Keratinocyte (primary cell): Measurements from ENCODE around the gene FAF1. TPM values are rescaled to one million over a fixed set of nuclear protein-coding genes. Genes with fewer than 3 reads are reported as not detected.

Experiments
- DNase-seq: peaks from one replicate; pipeline ENCODE4 v3.0.0-alpha.2; 2011; ENCODE audit warnings: low read depth, missing footprints, low spot score
- FAIRE-seq: peaks from 2 replicates; lab custom pipeline; 2011; peaks lifted over from hg19 to GRCh38; lab: Jason Lieb, UNC
- H2AFZ ChIP-seq: 2 replicates; pipeline ENCODE4 v1.6.0; 2012; ENCODE audit warnings: low read length, control low read depth, inconsistent platforms; ENCODE audit not compliant: control insufficient read depth
- H3K27ac ChIP-seq: 2 replicates; pipeline ENCODE4 v1.5.1; 2011; ENCODE audit warnings: low read length; ENCODE audit not compliant: control insufficient read depth, insufficient read depth
- H3K27me3 ChIP-seq: 3 replicates; pipeline ENCODE4 v1.6.0; 2011; ENCODE audit warnings: low read length; ENCODE audit not compliant: control insufficient read depth, insufficient read depth; ENCODE audit errors: extremely low read depth
- H3K36me3 ChIP-seq, 2 experiments: 2 replicates in 1 of 2; 3 replicates in 1 of 2; pipeline ENCODE4 v1.5.1; 2011; ENCODE audit warnings: low read length in 2 of 2, mild to moderate bottlenecking in 1 of 2; ENCODE audit not compliant: control insufficient read depth in 2 of 2, insufficient read depth in 2 of 2; ENCODE audit errors: extremely low read depth in 1 of 2
- H3K4me1 ChIP-seq: 3 replicates; pipeline ENCODE4 v1.5.1; 2011; ENCODE audit warnings: low read length; ENCODE audit not compliant: control insufficient read depth, insufficient read depth; ENCODE audit errors: extremely low read depth
- H3K4me2 ChIP-seq: 3 replicates; pipeline ENCODE4 v1.6.0; 2011; ENCODE audit warnings: low read depth, low read length; ENCODE audit not compliant: control insufficient read depth, insufficient read depth; ENCODE audit errors: extremely low read depth
- H3K4me3 ChIP-seq, 3 experiments: fragments of 200-600 bp in 1 of 3; sonication (generic) in 1 of 3; 2 replicates in 2 of 3; 3 replicates in 1 of 3; pipeline ENCODE4 v1.5.1; 2011 to 2016; ENCODE audit warnings: low read length in 3 of 3, mild to moderate bottlenecking in 3 of 3, control low read depth in 2 of 3, inconsistent platforms in 1 of 3, low read depth in 1 of 3, mixed read lengths in 1 of 3, mixed run types in 1 of 3, moderate library complexity in 1 of 3; ENCODE audit not compliant: control insufficient read depth in 2 of 3, insufficient read depth in 2 of 3; ENCODE audit errors: extremely low read depth in 1 of 3
- H3K79me2 ChIP-seq: 2 replicates; pipeline ENCODE4 v1.6.0; 2012; ENCODE audit warnings: low read length; ENCODE audit not compliant: control insufficient read depth, insufficient read depth
- H3K9ac ChIP-seq: 3 replicates; pipeline ENCODE4 v1.6.0; 2011; ENCODE audit warnings: low read length; ENCODE audit not compliant: control insufficient read depth, insufficient read depth; ENCODE audit errors: extremely low read depth
- H3K9me1 ChIP-seq: 3 replicates; pipeline ENCODE4 v1.6.0; 2011; ENCODE audit warnings: low read length; ENCODE audit not compliant: control insufficient read depth, insufficient read depth; ENCODE audit errors: extremely low read depth
- H3K9me3 ChIP-seq: 2 replicates; pipeline ENCODE4 v1.5.1; 2012; ENCODE audit warnings: low read depth, low read length; ENCODE audit not compliant: control insufficient read depth
- H4K20me1 ChIP-seq: 3 replicates; pipeline ENCODE4 v1.6.0; 2011; ENCODE audit warnings: low read length; ENCODE audit not compliant: control insufficient read depth, insufficient read depth; ENCODE audit errors: extremely low read depth
- CTCF ChIP-seq, 3 experiments: IDR thresholded peaks in 1 of 3; conservative IDR thresholded peaks in 1 of 3; optimal IDR thresholded peaks in 1 of 3; 2 replicates in 2 of 3; 3 replicates in 1 of 3; pipeline versions ENCODE3 to v1.5.1; 2011; ENCODE audit warnings: low read length in 3 of 3, mild to moderate bottlenecking in 3 of 3, moderate library complexity in 2 of 3, control low read depth in 1 of 3, inconsistent platforms in 1 of 3; ENCODE audit not compliant: insufficient read depth in 2 of 3; ENCODE audit errors: extremely low read depth in 1 of 3
- EZH2 ChIP-seq: IDR thresholded peaks from one replicate; pipeline ENCODE4 v1.6.1; 2012; ENCODE audit warnings: inconsistent platforms, mild to moderate bottlenecking, low read length, moderate library complexity
- dilution Hi-C: fragments of 300-500 bp; cut with MboI; formaldehyde crosslinking; loops from one replicate; pipeline ENCODE4 v1.7.0; 2020; ENCODE audit warnings: low sequenced_read_pairs; ENCODE audit not compliant: extremely low pct_ligation_motif_present
- polyA plus RNA-seq, 5 experiments: library from polyadenylated mRNA; depleted of rRNA in 3 of 5; stranded (reverse) in 3 of 5; stranded (forward) in 1 of 5; unstranded in 1 of 5; fragments of >200 nt; gene quantifications; 1 replicate in 1 of 5; 2 replicates in 3 of 5; 3 replicates in 1 of 5; pipeline versions ENCODE4 v1.2.1 to v1.2.3, GENCODE V29; 2011 to 2012; ENCODE audit warnings: missing spikeins in 2 of 5, low read depth in 1 of 5, low replicate concordance in 1 of 5

FAF1 gene
- polyA plus RNA-seq, 1 donor (not counting 4 experiments of a cell fraction or from before 2014, with no cell fraction given), result 33.1 TPM

GRCh38 chr1:50949286-50949982 is 10.6 kb downstream of the FAF1 start:
- dilution Hi-C loops, result no loop called here
- H3K9me3 ChIP-seq, result no peaks in the 10 kb centered on the region

GRCh38 chr1:50942334-50942733 is 17.7 kb downstream of the FAF1 start:
- DNase-seq (no peak), FAIRE-seq (no peak)
- TF ChIP-seq EZH2, result no peak
- no peak for TF ChIP-seq CTCF (optimal IDR thresholded peaks at IDR 0.05 in 1 of 3, IDR thresholded peaks at IDR 0.05 in 1 of 3, conservative IDR thresholded peaks at IDR 0.05 in 1 of 3; ENCODE audit: extremely low read depth in 1 of 3, insufficient read depth in 2 of 3, low read length in 3 of 3)
- Histone ChIP-seq H3K36me3 (peaks cover 0 to 6% of the 10 kb centered on the region in 2 experiments), H3K4me2 (no peak overlapping the region), H3K27ac (no peak overlapping the region), H3K79me2 (peaks cover 80% of the 10 kb centered on the region), H3K9me1 (peaks cover 5% of the 10 kb centered on the region), H3K27me3 (no peaks in the 10 kb centered on the region), H3K4me1 (peaks cover 8% of the 10 kb centered on the region), H2AFZ (no peak overlapping the region), H4K20me1 (peaks cover 3% of the 10 kb centered on the region), H3K9me3 (no peaks in the 10 kb centered on the region), H3K9ac (no peak overlapping the region), H3K4me3 (no peak overlapping the region)
- dilution Hi-C loops, result no loop called here

More at GRCh38 chr1:50949286-50949982, 10.6 kb downstream of the FAF1 start:
- H4K20me1 ChIP-seq, result peaks cover 6% of the 10 kb centered on the region
- no peak overlapping the region for H3K4me2 ChIP-seq
- peaks cover 3% of the 10 kb centered on the region for H3K9me1 ChIP-seq
- no peak for DNase-seq
- H3K27me3 ChIP-seq, result no peaks in the 10 kb centered on the region
- no peak overlapping the region for H3K27ac ChIP-seq
- no peak overlapping the region for H3K9ac ChIP-seq
- FAIRE-seq, result no peak
- H3K36me3 ChIP-seq, result peaks cover 0 to 6% of the 10 kb centered on the region in 2 experiments
- no peak for TF ChIP-seq CTCF (optimal IDR thresholded peaks at IDR 0.05 in 1 of 3, IDR thresholded peaks at IDR 0.05 in 1 of 3, conservative IDR thresholded peaks at IDR 0.05 in 1 of 3; ENCODE audit: extremely low read depth in 1 of 3, insufficient read depth in 2 of 3, low read length in 3 of 3)
- TF ChIP-seq EZH2, result no peak
- H3K4me1 ChIP-seq, result peaks cover 5% of the 10 kb centered on the region
- H2AFZ ChIP-seq, result no peak overlapping the region
- H3K4me3 ChIP-seq, result no peak overlapping the region
- peaks cover 81% of the 10 kb centered on the region for H3K79me2 ChIP-seq
